GM10266 (cell line): ENCODE measurements around the gene ETFRF1.

ENCODE experiments used
- DNase-seq: peaks from one replicate; pipeline ENCODE4 v3.0.0; 2012; ENCODE audit errors: extremely low spot score
- TF ChIP-seq, protein P1 (sequence below): IDR thresholded peaks from 2 replicates; pipeline ENCODE4 v1.5.1; 2012; ENCODE audit warnings: mild to moderate bottlenecking, low read depth; ENCODE audit not compliant: control insufficient read depth, insufficient read depth; ENCODE audit errors: missing control alignments

The ETFRF1 gene

DNA sequence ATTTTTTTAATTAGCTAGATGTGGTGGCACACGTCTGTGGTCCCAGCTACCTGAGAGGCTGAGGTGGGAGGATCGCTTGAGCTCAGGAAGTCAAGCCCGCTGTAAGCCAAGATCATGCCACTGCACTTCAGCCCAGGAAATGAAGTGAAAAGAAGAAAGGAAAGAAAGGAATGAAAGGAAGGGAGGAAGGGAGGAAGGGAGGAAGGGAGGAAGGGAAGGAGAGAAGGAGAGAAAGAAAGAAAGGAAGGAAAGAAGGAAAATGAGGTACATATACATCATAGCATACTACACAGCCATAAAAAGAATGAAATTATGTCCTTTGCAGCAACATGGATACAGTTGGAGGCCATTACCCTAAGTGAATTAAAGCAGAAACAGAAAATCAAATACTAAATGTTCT lies 12.3 kb upstream of the ETFRF1 start:
- DNase-seq = no peak
- TF ChIP-seq, protein P1, sequence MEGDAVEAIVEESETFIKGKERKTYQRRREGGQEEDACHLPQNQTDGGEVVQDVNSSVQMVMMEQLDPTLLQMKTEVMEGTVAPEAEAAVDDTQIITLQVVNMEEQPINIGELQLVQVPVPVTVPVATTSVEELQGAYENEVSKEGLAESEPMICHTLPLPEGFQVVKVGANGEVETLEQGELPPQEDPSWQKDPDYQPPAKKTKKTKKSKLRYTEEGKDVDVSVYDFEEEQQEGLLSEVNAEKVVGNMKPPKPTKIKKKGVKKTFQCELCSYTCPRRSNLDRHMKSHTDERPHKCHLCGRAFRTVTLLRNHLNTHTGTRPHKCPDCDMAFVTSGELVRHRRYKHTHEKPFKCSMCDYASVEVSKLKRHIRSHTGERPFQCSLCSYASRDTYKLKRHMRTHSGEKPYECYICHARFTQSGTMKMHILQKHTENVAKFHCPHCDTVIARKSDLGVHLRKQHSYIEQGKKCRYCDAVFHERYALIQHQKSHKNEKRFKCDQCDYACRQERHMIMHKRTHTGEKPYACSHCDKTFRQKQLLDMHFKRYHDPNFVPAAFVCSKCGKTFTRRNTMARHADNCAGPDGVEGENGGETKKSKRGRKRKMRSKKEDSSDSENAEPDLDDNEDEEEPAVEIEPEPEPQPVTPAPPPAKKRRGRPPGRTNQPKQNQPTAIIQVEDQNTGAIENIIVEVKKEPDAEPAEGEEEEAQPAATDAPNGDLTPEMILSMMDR = no peak

DNA sequence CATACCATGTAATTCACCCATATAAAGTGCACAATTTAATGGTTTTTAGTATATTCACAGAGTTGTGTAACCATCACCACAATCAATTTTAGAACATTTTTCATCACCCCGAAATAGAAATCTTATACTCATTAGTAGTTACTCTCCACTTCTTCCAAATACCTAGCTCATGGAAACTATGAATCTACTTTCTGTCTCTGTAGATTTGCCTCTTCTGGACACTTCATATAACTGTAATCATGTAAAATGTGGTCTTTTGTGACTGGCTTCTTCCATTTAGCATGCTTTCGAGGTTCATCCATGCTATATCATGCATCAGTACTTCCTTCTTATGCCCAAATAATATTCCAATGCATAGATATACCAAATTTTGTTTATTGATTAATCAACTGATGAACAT lies 10.9 kb upstream of the ETFRF1 start:
- DNase-seq = no peak
- TF ChIP-seq, protein P1 = no peak

DNA sequence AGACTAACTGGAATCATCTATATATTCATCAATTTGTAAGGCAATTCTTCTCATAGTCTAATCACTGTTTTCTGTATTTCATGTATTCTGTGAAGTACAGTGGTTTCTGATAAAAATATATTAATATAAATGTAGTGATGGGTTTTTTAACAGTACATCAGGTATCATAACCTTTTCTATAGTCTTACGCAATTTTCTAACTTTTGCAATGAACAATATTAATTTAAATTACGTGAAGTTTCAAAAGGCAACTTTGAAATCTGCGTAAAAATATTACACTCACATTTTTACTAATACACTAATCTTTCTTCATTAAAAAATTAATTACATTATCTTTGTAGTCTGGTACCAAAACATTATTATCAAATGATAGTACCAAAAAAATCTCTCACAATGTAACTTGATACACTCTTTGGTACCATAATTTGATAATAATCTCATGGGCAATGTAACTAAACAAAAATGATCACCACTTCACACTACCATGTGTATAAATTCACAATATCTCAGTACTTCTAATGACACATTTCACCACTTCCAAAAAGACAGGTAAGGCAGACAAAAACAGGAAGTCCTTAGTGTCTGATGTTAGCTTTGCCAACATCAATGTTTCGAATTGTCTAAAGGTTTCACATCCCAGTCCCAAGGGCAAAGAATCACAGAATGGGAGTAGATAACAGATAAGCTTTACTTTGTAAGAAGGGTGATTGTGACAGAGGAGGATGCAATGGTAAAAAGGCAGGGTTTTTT lies 8.8 kb upstream of the ETFRF1 start:
- DNase-seq = no peak
- TF ChIP-seq, protein P1 = no peak

DNA sequence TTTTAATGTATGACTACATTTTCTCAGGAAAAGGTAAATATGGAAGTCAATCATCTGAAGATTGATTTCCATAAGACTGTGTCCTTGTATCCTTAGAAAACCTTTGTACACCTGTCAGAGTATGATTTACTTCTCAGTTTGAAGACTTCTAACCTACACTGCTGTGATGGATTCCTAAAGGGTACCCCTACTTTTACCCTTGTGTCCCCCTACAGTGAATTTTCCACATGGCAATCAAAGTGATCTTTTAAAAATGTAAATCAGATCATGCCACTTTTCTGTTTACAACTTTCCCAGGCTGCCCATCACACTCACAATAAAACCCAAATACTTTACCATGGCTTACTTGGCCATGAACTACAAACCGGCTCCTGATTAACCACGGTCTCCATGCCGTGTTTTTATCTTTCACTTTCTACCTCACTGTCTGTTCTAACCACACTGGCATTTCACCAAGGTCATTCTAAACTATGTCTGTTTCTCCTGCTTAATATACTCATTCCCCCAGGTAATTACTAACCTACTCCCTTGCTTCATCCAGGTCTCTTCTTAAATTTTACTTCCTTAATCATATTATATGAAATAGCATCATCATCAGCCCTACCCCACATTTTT lies 8.1 kb upstream of the ETFRF1 start:
- TF ChIP-seq, protein P1 = no peak
- peak; percentile 18 for DNase-seq

DNA sequence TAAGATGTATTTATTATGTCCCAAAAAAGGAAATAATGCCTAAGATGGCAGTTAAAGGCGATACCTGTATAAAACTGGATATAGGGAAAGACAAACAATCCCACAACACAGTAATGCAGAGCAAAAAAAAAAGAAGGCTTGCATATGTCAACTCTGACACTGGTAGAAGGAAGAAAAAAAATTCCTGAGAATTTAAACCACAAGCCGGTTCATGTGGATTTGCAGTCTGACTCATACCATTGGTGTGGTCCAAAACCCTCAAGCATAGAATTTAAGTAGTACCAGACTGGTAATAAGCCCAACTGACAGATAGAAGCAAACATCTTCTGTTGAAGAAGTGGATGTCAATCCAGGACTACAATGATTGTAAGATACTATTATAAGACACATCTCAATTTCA lies 7.3 kb upstream of the ETFRF1 start:
- DNase-seq = no peak
- TF ChIP-seq, protein P1 = no peak

DNA sequence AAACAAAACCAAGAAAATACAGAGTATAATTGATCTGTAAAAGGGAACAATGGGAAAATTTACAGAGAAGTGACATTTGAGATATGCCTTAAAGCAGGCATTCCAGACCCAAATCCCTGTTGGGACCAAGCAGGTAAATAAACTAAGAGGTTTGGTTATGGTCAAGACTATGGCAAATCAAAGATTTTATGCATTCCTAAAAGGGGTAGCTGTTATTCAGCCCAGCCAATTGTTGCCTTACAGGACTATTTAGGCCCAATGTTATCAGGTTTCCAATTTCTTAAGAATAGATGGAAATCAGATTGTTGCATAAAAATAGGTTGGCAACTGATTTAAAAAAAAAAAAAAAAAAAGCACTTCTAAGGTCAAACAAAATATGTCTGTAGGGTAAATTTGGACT lies 5.4 kb upstream of the ETFRF1 start:
- TF ChIP-seq, protein P1 = no peak
- no peak for DNase-seq

DNA sequence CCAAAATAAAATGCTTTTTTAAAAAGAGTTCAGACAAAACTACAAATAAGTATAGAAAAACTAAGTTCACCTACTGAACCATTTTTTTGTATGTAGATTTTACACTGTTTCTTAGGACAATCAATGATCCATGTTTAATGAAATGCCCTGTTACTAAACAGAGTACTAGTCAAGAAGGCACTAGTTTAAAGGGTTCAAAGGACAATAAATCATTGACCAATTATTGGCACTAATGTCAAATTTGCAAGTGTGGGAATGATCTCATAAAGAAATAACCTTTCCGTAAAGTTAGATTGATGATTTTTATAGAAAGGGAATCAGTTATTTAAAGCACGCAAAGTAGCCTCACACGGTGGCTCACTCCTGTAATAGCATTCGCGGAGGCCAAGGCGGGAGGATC lies 4.2 kb upstream of the ETFRF1 start:
- no peak for DNase-seq

More for the DNA sequence above, 4.2 kb upstream of the ETFRF1 start:
- TF ChIP-seq, protein P1 = no peak
